GM18505 (cell line): ENCODE data around the gene GPR45.
"Not testable (repeated sequence)": the region's sequence is repeated elsewhere in the genome, so short reads cannot be mapped to it uniquely, and the experiment has no call there.

Experiments
- ATAC-seq: cut with Tn5 transposase; IDR thresholded peaks from one replicate; pipeline ENCODE4 v1.9.1; 2021; ENCODE audit not compliant: unreplicated experiment
- POLR2A ChIP-seq: IDR thresholded peaks from 4 replicates; pipeline ENCODE4 v1.6.1; 2011; ENCODE audit warnings: borderline replicate concordance; ENCODE audit not compliant: insufficient read depth, insufficient read length; ENCODE audit errors: extremely low read depth

The GPR45 gene

GRCh38 chr2:105244451-105244850 is 2.9 kb downstream of the GPR45 start:
- ATAC-seq = no peak
- no peak for TF ChIP-seq POLR2A

- ATAC-seq = no peak
- TF ChIP-seq POLR2A = no peak
These were observed 7.0 kb downstream of the GPR45 start for GRCh38 chr2:105248316-105249070.

- TF ChIP-seq POLR2A = no peak
- ATAC-seq = no peak
These were observed 7.6 kb downstream of the GPR45 start for GRCh38 chr2:105249181-105249580.

GRCh38 chr2:105249891-105250290 is 8.3 kb downstream of the GPR45 start:
- no peak for TF ChIP-seq POLR2A
- no peak for ATAC-seq

- not testable (repeated sequence) for ATAC-seq
These were observed 9.6 kb downstream of the GPR45 start for GRCh38 chr2:105251016-105251648.

- ATAC-seq = no peak
- TF ChIP-seq POLR2A = no peak
These were observed 10.7 kb downstream of the GPR45 start for GRCh38 chr2:105252271-105252670.

GRCh38 chr2:105254531-105255210 is 13.1 kb downstream of the GPR45 start:
- no peak for ATAC-seq
- no peak for TF ChIP-seq POLR2A

GRCh38 chr2:105255979-105256378 is 14.4 kb downstream of the GPR45 start:
- TF ChIP-seq POLR2A = no peak
- ATAC-seq = no peak

GRCh38 chr2:105256431-105257047 is 15.0 kb downstream of the GPR45 start:
- ATAC-seq = no peak
- TF ChIP-seq POLR2A = no peak

GRCh38 chr2:105257981-105258380 is 16.4 kb downstream of the GPR45 start:
- TF ChIP-seq POLR2A = no peak
- no peak for ATAC-seq

GRCh38 chr2:105258835-105259350 is 17.4 kb downstream of the GPR45 start:
- TF ChIP-seq POLR2A = no peak

GRCh38 chr2:105261061-105261460 is 19.5 kb downstream of the GPR45 start:
- no peak for TF ChIP-seq POLR2A
- ATAC-seq = no peak

More at GRCh38 chr2:105258835-105259350, 17.4 kb downstream of the GPR45 start:
- no peak for ATAC-seq

- no peak for TF ChIP-seq POLR2A
- no peak for ATAC-seq
These were observed 21.1 kb downstream of the GPR45 start for GRCh38 chr2:105262651-105263091.
